DND-41 (cell line): ENCODE results near the gene LYAR.

Experiments used
- ATAC-seq: fragments of 200-7000 bp; cut with Tn5 transposase; 3 replicates; pipeline ENCODE4 v1.9.1; 2021; ENCODE audit warnings: low read depth; ENCODE audit not compliant: insufficient read depth
- DNase-seq: peaks from one replicate; pipeline ENCODE4 v3.0.0-alpha.2; 2020
- H2AFZ ChIP-seq: 2 replicates; pipeline ENCODE4 v1.6.0; 2012; ENCODE audit warnings: low read depth, low read length
- H3K27ac ChIP-seq: 2 replicates; pipeline ENCODE4 v1.5.1; 2012; ENCODE audit warnings: low read length, inconsistent platforms
- H3K27me3 ChIP-seq: fragments of 200-600 bp; sonication (generic); 2 replicates; pipeline ENCODE4 v1.6.0; 2012; ENCODE audit warnings: low read length, mild to moderate bottlenecking, inconsistent platforms; ENCODE audit not compliant: insufficient read depth, poor library complexity
- H3K36me3 ChIP-seq: 2 replicates; pipeline ENCODE4 v1.5.1; 2012; ENCODE audit warnings: low read length, inconsistent platforms; ENCODE audit not compliant: insufficient read depth
- H3K4me1 ChIP-seq: 2 replicates; pipeline ENCODE4 v1.5.1; 2012; ENCODE audit warnings: mild to moderate bottlenecking, low read length; ENCODE audit not compliant: insufficient read depth
- H3K4me2 ChIP-seq: 2 replicates; pipeline ENCODE4 v1.6.0; 2012; ENCODE audit warnings: mild to moderate bottlenecking, moderate library complexity, low read length, inconsistent platforms; ENCODE audit not compliant: insufficient read depth
- H3K4me3 ChIP-seq, 2 experiments: fragments of 200-600 bp in 1 of 2; shearing (Covaris generic) in 1 of 2; 2 replicates each; pipeline ENCODE4 v1.5.1; 2012 to 2016; ENCODE audit warnings: inconsistent platforms in 2 of 2, low read length in 2 of 2, mild to moderate bottlenecking in 2 of 2, low read depth in 1 of 2, moderate library complexity in 1 of 2
- H3K79me2 ChIP-seq: 2 replicates; pipeline ENCODE4 v1.6.0; 2012; ENCODE audit warnings: low read length, inconsistent platforms; ENCODE audit not compliant: insufficient read depth
- H3K9ac ChIP-seq: 2 replicates; pipeline ENCODE4 v1.6.0; 2012; ENCODE audit warnings: low read depth, mild to moderate bottlenecking, inconsistent platforms, low read length, moderate library complexity
- H3K9me3 ChIP-seq: 2 replicates; pipeline ENCODE4 v1.5.1; 2012; ENCODE audit warnings: low read length, moderate library complexity, mild to moderate bottlenecking, inconsistent platforms; ENCODE audit not compliant: insufficient read depth, severe bottlenecking
- H4K20me1 ChIP-seq: 2 replicates; pipeline ENCODE4 v1.6.0; 2012; ENCODE audit warnings: low read length; ENCODE audit not compliant: insufficient read depth
- EZH2 ChIP-seq: IDR thresholded peaks from 3 replicates; pipeline ENCODE4 v1.6.1; 2012; ENCODE audit warnings: borderline replicate concordance, low read depth, mild to moderate bottlenecking, moderate library complexity, low read length, inconsistent platforms; ENCODE audit not compliant: severe bottlenecking
- TF ChIP-seq, protein P1 (sequence below): IDR thresholded peaks from 2 replicates; pipeline ENCODE4 v1.5.1; 2012; ENCODE audit warnings: borderline replicate concordance, low read length, moderate library complexity, mild to moderate bottlenecking; ENCODE audit not compliant: poor library complexity, severe bottlenecking; ENCODE audit errors: extremely low read depth

Gene LYAR

DNA sequence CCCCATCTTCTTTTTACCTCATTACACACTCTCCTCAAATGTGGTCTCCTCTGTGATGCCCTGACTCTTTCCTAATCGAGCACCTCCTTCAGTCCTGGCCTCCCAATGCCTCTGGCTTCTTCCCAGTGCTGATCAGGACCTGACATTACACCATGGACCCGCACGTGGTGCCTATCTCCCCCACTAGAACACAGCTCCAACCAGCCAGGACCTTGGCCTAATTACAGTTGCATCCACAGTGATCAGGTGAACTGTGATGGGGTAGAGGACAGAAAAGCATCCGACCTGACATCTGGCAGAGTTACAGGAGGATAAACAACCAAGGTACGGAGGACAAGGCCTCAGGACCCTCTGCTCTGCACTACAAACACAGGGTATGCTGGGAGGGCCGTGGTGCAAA, 12.4 kb downstream of the LYAR start:
- Histone ChIP-seq H2AFZ (no peak overlapping the region), H3K4me3 (no peak overlapping the region), H3K4me2 (no peak overlapping the region), H3K4me1 (no peaks in the 10 kb centered on the region), H3K36me3 (peaks cover 84% of the 10 kb centered on the region), H3K27me3 (no peaks in the 10 kb centered on the region), H3K9me3 (no peaks in the 10 kb centered on the region), H3K27ac (no peak overlapping the region), H3K9ac (no peak overlapping the region), H4K20me1 (peaks cover 4% of the 10 kb centered on the region; the same call in 1 of the 2 replicates), H3K79me2 (no peaks in the 10 kb centered on the region)
- ATAC-seq = no peak
- no peak for DNase-seq
- TF ChIP-seq EZH2 = no peak

DNA sequence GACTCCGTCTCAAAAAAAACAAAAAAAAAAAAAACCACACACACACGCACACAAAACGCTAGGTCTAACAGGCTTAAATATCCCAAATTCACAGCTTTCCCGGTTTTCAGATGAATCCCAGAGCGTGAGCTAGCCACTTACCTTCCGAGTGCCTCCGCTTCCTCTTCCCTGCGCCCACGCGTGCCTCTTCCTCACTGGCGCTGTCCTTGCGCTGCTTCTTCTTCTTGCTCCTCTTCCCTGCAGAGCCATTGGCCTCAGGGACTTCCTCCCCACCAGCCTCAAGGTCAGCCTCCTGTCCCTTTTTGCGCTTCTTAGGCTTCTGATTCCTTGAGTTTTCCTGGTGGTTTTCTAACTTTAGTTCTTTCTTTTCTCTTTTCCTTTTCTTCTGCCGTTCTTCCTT, 15.7 kb downstream of the LYAR start:
- TF ChIP-seq EZH2 = no peak
- TF ChIP-seq, protein P1, sequence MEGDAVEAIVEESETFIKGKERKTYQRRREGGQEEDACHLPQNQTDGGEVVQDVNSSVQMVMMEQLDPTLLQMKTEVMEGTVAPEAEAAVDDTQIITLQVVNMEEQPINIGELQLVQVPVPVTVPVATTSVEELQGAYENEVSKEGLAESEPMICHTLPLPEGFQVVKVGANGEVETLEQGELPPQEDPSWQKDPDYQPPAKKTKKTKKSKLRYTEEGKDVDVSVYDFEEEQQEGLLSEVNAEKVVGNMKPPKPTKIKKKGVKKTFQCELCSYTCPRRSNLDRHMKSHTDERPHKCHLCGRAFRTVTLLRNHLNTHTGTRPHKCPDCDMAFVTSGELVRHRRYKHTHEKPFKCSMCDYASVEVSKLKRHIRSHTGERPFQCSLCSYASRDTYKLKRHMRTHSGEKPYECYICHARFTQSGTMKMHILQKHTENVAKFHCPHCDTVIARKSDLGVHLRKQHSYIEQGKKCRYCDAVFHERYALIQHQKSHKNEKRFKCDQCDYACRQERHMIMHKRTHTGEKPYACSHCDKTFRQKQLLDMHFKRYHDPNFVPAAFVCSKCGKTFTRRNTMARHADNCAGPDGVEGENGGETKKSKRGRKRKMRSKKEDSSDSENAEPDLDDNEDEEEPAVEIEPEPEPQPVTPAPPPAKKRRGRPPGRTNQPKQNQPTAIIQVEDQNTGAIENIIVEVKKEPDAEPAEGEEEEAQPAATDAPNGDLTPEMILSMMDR = no peak
- no peak overlapping the region for H3K9ac ChIP-seq
- H3K4me1 ChIP-seq = no peaks in the 10 kb centered on the region
- H2AFZ ChIP-seq = no peak overlapping the region
- H3K9me3 ChIP-seq = no peaks in the 10 kb centered on the region
- no peak overlapping the region for H3K27ac ChIP-seq
- no peaks in the 10 kb centered on the region for H3K27me3 ChIP-seq
- no peaks in the 10 kb centered on the region for H3K79me2 ChIP-seq
- no peak overlapping the region for H3K4me2 ChIP-seq
- ATAC-seq (no peak), DNase-seq (no peak)
- peaks cover 84% of the 10 kb centered on the region for H3K36me3 ChIP-seq
- H3K4me3 ChIP-seq = no peak overlapping the region
- peaks cover 4% of the 10 kb centered on the region; the same call in 1 of the 2 replicates for H4K20me1 ChIP-seq

DNA sequence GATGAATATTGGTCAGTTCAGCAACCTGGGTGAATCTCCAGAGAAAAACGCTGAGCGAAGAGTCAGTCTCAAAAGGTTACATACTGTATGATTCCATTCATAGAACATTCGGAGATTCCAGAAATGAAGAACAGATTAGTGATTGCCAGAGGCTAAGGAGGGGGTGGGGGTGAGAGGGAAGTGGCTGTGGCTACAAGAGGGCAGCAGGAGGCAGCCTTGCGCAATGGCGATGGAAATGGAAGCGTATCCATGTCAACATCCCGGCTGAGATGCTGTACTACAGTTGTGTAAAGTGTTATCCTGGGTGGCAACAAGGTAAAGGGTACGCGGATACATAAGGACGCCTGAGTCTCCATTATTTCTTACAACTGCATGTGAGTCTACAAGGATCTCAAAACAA, 18.0 kb downstream of the LYAR start:
- H2AFZ ChIP-seq = no peak overlapping the region
- H3K27ac ChIP-seq = no peak overlapping the region
- H3K79me2 ChIP-seq = no peaks in the 10 kb centered on the region
- H3K36me3 ChIP-seq = peaks cover 72% of the 10 kb centered on the region
- H3K27me3 ChIP-seq = no peaks in the 10 kb centered on the region
- no peak for DNase-seq
- no peak overlapping the region for H3K4me2 ChIP-seq
- H4K20me1 ChIP-seq = peaks cover 4% of the 10 kb centered on the region; the same call in 1 of the 2 replicates
- H3K4me3 ChIP-seq = no peak overlapping the region
- no peak overlapping the region for H3K9ac ChIP-seq
- no peaks in the 10 kb centered on the region for H3K9me3 ChIP-seq
- TF ChIP-seq, protein P1 = peak; percentile 27
- TF ChIP-seq EZH2 = no peak
- H3K4me1 ChIP-seq = no peaks in the 10 kb centered on the region
- no peak for ATAC-seq

DNA sequence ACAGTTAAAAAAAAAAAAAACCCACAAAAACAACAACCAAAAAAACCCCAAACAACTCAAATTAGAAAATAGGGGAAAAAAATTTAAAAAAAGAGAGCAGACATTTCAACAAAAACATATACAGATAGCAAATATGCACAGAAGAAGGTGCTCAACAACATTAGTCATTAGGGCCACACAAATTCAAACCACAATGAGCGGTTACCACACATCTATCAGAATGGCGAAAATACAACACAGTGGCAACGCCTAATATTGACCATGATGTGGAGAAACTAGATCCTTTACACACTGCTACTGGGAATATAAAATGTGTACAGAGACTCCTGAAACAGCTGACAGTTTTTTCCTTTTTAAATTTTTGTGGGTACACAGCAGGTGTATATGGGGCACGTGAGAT, 19.4 kb downstream of the LYAR start:
- no peak for TF ChIP-seq EZH2
- TF ChIP-seq, protein P1 = no peak
- no peaks in the 10 kb centered on the region for H3K4me1 ChIP-seq
- no peaks in the 10 kb centered on the region; the same call in 1 of the 2 replicates for H4K20me1 ChIP-seq
- peaks cover 65% of the 10 kb centered on the region for H3K36me3 ChIP-seq
- no peaks in the 10 kb centered on the region for H3K79me2 ChIP-seq
- ATAC-seq (no peak), DNase-seq (no peak)
- H3K9me3 ChIP-seq = no peaks in the 10 kb centered on the region
- H2AFZ ChIP-seq = no peak overlapping the region
- no peak overlapping the region for H3K27ac ChIP-seq
- no peak overlapping the region for H3K4me2 ChIP-seq
- H3K9ac ChIP-seq = no peak overlapping the region
- no peaks in the 10 kb centered on the region for H3K27me3 ChIP-seq
- no peak overlapping the region for H3K4me3 ChIP-seq
